Measurements from ENCODE around the gene CRACR2A. TPM values are rescaled to one million over a fixed set of nuclear protein-coding genes. Genes with fewer than 3 reads are reported as not detected.

The CRACR2A gene
- total and polyA plus RNA-seq, 2 of the 8 experiments (the other 6 are each of a cell fraction or from before 2014, with no cell fraction given): 0.85 to 3.2 TPM

DNA sequence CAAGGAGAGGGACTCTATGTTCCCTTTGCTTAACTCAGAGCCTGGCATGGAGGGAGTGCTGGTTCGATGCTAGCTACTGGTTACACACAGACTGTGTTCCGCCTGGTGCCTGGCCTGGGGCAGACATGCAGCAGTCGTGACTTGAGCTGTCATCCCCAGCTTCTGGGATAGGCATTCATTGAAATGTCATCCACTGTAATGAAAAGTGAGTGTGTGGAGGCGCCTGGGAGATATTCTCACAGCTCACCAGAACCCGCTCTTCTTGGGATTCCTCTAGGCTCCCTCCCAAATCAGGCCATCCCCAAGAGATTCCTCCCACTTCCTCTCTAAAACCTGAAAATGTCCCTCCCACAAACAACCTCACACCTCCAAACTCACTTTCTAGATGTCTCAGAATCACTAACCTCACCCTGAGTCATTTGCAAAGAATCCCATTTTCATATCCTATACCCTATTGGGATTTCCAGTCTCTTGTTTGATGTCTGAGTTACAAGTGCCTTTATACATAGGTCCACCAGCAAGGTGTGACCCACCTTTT lies 82.8 kb downstream of the CRACR2A start (continued):
- TF ChIP-seq RAD21 (IDR thresholded peaks at IDR 0.05 in 1 of 2, conservative IDR thresholded peaks at IDR 0.05 in 1 of 2; ENCODE audit: low read depth in 2 of 2, low read length in 2 of 2) (no peak), CTBP2 (IDR thresholded peaks at IDR 0.05; ENCODE audit: borderline replicate concordance, insufficient read depth, insufficient read length, low read length) (no peak), E2F6 (IDR thresholded peaks at IDR 0.05) (no peak)
